H9 (cell line): Measurements from ENCODE around the gene GPD2. TPM values are rescaled to one million over a fixed set of nuclear protein-coding genes. Genes with fewer than 3 reads are reported as not detected.

ENCODE experiments used
- DNase-seq: peaks from one replicate; pipeline ENCODE4 v3.0.0-alpha.2; 2017
- H2AFZ ChIP-seq: one replicate; pipeline ENCODE4 v1.6.1; 2013; ENCODE audit warnings: mild to moderate bottlenecking, low read length, control low read depth, moderate library complexity
- H2AK5ac ChIP-seq: 2 replicates; pipeline ENCODE4 v1.6.1; 2013; ENCODE audit warnings: low read length, control low read depth, mixed read lengths; ENCODE audit not compliant: insufficient read length
- H2BK120ac ChIP-seq: one replicate; pipeline ENCODE4 v1.6.1; 2013; ENCODE audit warnings: low read depth, mild to moderate bottlenecking, low read length, control low read depth, inconsistent platforms; ENCODE audit not compliant: poor library complexity, severe bottlenecking
- H2BK12ac ChIP-seq: 2 replicates; pipeline ENCODE4 v1.6.1; 2013; ENCODE audit warnings: low read length, control low read depth, mixed read lengths, low read depth; ENCODE audit not compliant: insufficient read length
- H2BK15ac ChIP-seq: 2 replicates; pipeline ENCODE4 v1.6.1; 2013; ENCODE audit warnings: low read depth, low read length, control low read depth
- H2BK20ac ChIP-seq: one replicate; pipeline ENCODE4 v1.6.1; 2013; ENCODE audit warnings: low read depth, mild to moderate bottlenecking, low read length, control low read depth, inconsistent platforms; ENCODE audit not compliant: poor library complexity, severe bottlenecking
- H2BK5ac ChIP-seq: 2 replicates; pipeline ENCODE4 v1.6.1; 2013; ENCODE audit warnings: low read length, control low read depth, mixed read lengths; ENCODE audit not compliant: insufficient read length
- H3K14ac ChIP-seq: 2 replicates; pipeline ENCODE4 v1.6.1; 2013; ENCODE audit warnings: low read length, control low read depth; ENCODE audit not compliant: insufficient read depth
- H3K18ac ChIP-seq: 2 replicates; pipeline ENCODE4 v1.6.1; 2013; ENCODE audit warnings: low read depth, mild to moderate bottlenecking, mixed read lengths, low read length, control low read depth; ENCODE audit not compliant: insufficient read length
- H3K23ac ChIP-seq: 2 replicates; pipeline ENCODE4 v1.6.1; 2013; ENCODE audit warnings: low read length, control low read depth, mixed read lengths, low read depth; ENCODE audit not compliant: insufficient read length
- H3K23me2 ChIP-seq: 2 replicates; pipeline ENCODE4 v1.6.1; 2013; ENCODE audit warnings: low read depth, mild to moderate bottlenecking, mixed read lengths, low read length, control low read depth; ENCODE audit not compliant: insufficient read length, poor library complexity, severe bottlenecking
- H3K27ac ChIP-seq: 2 replicates; pipeline ENCODE4 v1.5.1; 2013; ENCODE audit warnings: low read length, control low read depth, mixed read lengths, low read depth; ENCODE audit not compliant: insufficient read length
- H3K27me3 ChIP-seq: 2 replicates; pipeline ENCODE4 v1.6.1; 2013; ENCODE audit warnings: low read length, control low read depth, inconsistent platforms; ENCODE audit not compliant: insufficient read depth
- H3K4ac ChIP-seq: 2 replicates; pipeline ENCODE4 v1.6.1; 2013; ENCODE audit warnings: low read depth, mild to moderate bottlenecking, control low read depth, inconsistent platforms, low read length, moderate library complexity
- H3K4me1 ChIP-seq: 2 replicates; pipeline ENCODE4 v1.6.1; 2013; ENCODE audit warnings: low read length, control low read depth, inconsistent platforms; ENCODE audit not compliant: insufficient read depth
- H3K4me2 ChIP-seq: 2 replicates; pipeline ENCODE4 v1.6.1; 2013; ENCODE audit warnings: low read length, control low read depth, mixed read lengths; ENCODE audit not compliant: insufficient read length, insufficient read depth
- H3K56ac ChIP-seq: 2 replicates; pipeline ENCODE4 v1.6.1; 2013; ENCODE audit warnings: low read depth, mild to moderate bottlenecking, mixed read lengths, low read length, control low read depth; ENCODE audit not compliant: insufficient read length
- H3K79me1 ChIP-seq: 2 replicates; pipeline ENCODE4 v1.6.1; 2013; ENCODE audit warnings: low read depth, mild to moderate bottlenecking, moderate library complexity, low read length, control low read depth, inconsistent platforms; ENCODE audit not compliant: insufficient read depth, poor library complexity, severe bottlenecking
- H3K79me2 ChIP-seq: 2 replicates; pipeline ENCODE4 v1.6.1; 2013; ENCODE audit warnings: low read length, control low read depth, inconsistent platforms; ENCODE audit not compliant: insufficient read depth
- H3K9ac ChIP-seq: 2 replicates; pipeline ENCODE4 v1.6.1; 2013; ENCODE audit warnings: low read length, control low read depth, mixed read lengths; ENCODE audit not compliant: insufficient read length; ENCODE audit errors: extremely low read depth
- H3K9me3 ChIP-seq: one replicate; pipeline ENCODE4 v1.6.1; 2013; ENCODE audit warnings: low read depth, low read length, inconsistent platforms; ENCODE audit not compliant: control insufficient read depth
- H3T11ph ChIP-seq: one replicate; pipeline ENCODE4 v1.6.1; 2013; ENCODE audit warnings: mild to moderate bottlenecking, low read length, control low read depth, inconsistent platforms
- H4K20me1 ChIP-seq: one replicate; pipeline ENCODE4 v1.6.1; 2013; ENCODE audit not compliant: control insufficient read depth, insufficient read length, insufficient read depth
- H4K5ac ChIP-seq: 2 replicates; pipeline ENCODE4 v1.6.1; 2013; ENCODE audit warnings: low read depth, mild to moderate bottlenecking, mixed read lengths, low read length, control low read depth; ENCODE audit not compliant: insufficient read length
- H4K8ac ChIP-seq: replicated peaks from 2 replicates; pipeline ENCODE4 v1.6.1; 2013; ENCODE audit warnings: low read length, control low read depth, mixed read lengths, low read depth; ENCODE audit not compliant: insufficient read length
- H4K91ac ChIP-seq: 2 replicates; pipeline ENCODE4 v1.6.1; 2013; ENCODE audit warnings: low read depth, mild to moderate bottlenecking, moderate library complexity, mixed read lengths, low read length, control low read depth; ENCODE audit not compliant: insufficient read length
- H3K27ac Mint-ChIP-seq, 3 experiments: 2 replicates in 2 of 3; 3 replicates in 1 of 3; pipeline ENCODE4 v1.8.0; 2020 to 2021; ENCODE audit warnings: mixed read lengths in 3 of 3, mild to moderate bottlenecking in 1 of 3, moderate library complexity in 1 of 3
- H3K27me3 Mint-ChIP-seq: 2 replicates; pipeline ENCODE4 v1.8.0; 2021; ENCODE audit warnings: low read depth, mild to moderate bottlenecking, moderate library complexity, mixed read lengths
- H3K36me3 Mint-ChIP-seq, 3 experiments: 2 replicates in 2 of 3; 3 replicates in 1 of 3; pipeline ENCODE4 v1.8.0; 2020 to 2021; ENCODE audit warnings: low read depth in 3 of 3, mixed read lengths in 3 of 3; ENCODE audit not compliant: insufficient read depth in 1 of 3
- H3K4me1 Mint-ChIP-seq, 2 experiments: 2 replicates each; pipeline ENCODE4 v1.8.0; 2020; ENCODE audit warnings: mixed read lengths in 2 of 2
- H3K4me3 Mint-ChIP-seq, 2 experiments: 2 replicates in 1 of 2; 3 replicates in 1 of 2; pipeline ENCODE4 v1.8.0; 2020 to 2021; ENCODE audit warnings: mild to moderate bottlenecking in 2 of 2, mixed read lengths in 2 of 2, moderate library complexity in 1 of 2
- H3K9me3 Mint-ChIP-seq, 2 experiments: 2 replicates in 1 of 2; 3 replicates in 1 of 2; pipeline ENCODE4 v1.8.0; 2020; ENCODE audit warnings: mild to moderate bottlenecking in 2 of 2, mixed read lengths in 2 of 2, moderate library complexity in 1 of 2
- WGBS: extraction: QIAGEN DNeasy Blood & Tissue Kit; methylation state at CpG from one replicate; pipeline ENCODE4 v1.1.7; 2013; ENCODE audit warnings: missing lambda C conversion rate, low lambda C conversion rate, mixed read lengths; ENCODE audit not compliant: insufficient read length; ENCODE audit errors: extremely low coverage; 5-methylcytosine and 5-hydroxymethylcytosine counted together
- total RNA-seq: library from RNA; stranded (reverse); gene quantifications from 2 replicates; pipeline ENCODE4 v1.2.1, GENCODE V29; 2021
- TF ChIP-seq, protein P1 (sequence below): fragments of 200-600 bp; sonication (generic); conservative IDR thresholded peaks from 3 replicates; pipeline ENCODE4 v1.8.0; 2021; ENCODE audit warnings: antibody characterized with exemption, mild to moderate bottlenecking

Gene GPD2
- total RNA-seq, 1 experiment from 2014 or later = 46.0 TPM

- no peaks in the 10 kb centered on the region for H3K27me3 ChIP-seq
- no peak overlapping the region for H2BK120ac ChIP-seq
- H3K23ac ChIP-seq = no peak overlapping the region
- H4K8ac ChIP-seq = no peak overlapping the region
- no peak overlapping the region for H3K56ac ChIP-seq
- no peak overlapping the region for H3K18ac ChIP-seq
- no peak overlapping the region for H4K5ac ChIP-seq
- no peaks in the 10 kb centered on the region for H3K79me2 ChIP-seq
- WGBS = no CpG with 5 or more reads among the region's 3 CpGs
- no peak overlapping the region for H3K27ac ChIP-seq
- TF ChIP-seq, protein P1, sequence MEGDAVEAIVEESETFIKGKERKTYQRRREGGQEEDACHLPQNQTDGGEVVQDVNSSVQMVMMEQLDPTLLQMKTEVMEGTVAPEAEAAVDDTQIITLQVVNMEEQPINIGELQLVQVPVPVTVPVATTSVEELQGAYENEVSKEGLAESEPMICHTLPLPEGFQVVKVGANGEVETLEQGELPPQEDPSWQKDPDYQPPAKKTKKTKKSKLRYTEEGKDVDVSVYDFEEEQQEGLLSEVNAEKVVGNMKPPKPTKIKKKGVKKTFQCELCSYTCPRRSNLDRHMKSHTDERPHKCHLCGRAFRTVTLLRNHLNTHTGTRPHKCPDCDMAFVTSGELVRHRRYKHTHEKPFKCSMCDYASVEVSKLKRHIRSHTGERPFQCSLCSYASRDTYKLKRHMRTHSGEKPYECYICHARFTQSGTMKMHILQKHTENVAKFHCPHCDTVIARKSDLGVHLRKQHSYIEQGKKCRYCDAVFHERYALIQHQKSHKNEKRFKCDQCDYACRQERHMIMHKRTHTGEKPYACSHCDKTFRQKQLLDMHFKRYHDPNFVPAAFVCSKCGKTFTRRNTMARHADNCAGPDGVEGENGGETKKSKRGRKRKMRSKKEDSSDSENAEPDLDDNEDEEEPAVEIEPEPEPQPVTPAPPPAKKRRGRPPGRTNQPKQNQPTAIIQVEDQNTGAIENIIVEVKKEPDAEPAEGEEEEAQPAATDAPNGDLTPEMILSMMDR = no peak
- H2BK20ac ChIP-seq = no peak overlapping the region
- H3K4me2 ChIP-seq = no peak overlapping the region
- no peak overlapping the region for H2AK5ac ChIP-seq
- H4K20me1 ChIP-seq = no peaks in the 10 kb centered on the region
- H2BK12ac ChIP-seq = no peak overlapping the region
- H2AFZ ChIP-seq = no peak overlapping the region
- Mint-ChIP-seq H3K27me3 (peaks cover 2% of the 10 kb centered on the region; the same call in 1 of the 2 replicates), H3K4me3 (no peak overlapping the region), H3K27ac (no peak overlapping the region), H3K9me3 (peaks cover 0 to 3% of the 10 kb centered on the region in 2 experiments; a peak in 2 of 5 replicates), H3K4me1 (peaks cover 10 to 18% of the 10 kb centered on the region in 2 experiments), H3K36me3 (peaks cover 0 to 4% (median 0%) of the 10 kb centered on the region in 3 experiments; a peak in 1 of 7 replicates)
- H3K79me1 ChIP-seq = no peaks in the 10 kb centered on the region
- H3T11ph ChIP-seq = no peak overlapping the region
- H3K9ac ChIP-seq = no peak overlapping the region
- H3K23me2 ChIP-seq = peaks cover 2% of the 10 kb centered on the region
- H3K4me1 ChIP-seq = no peaks in the 10 kb centered on the region
- no peak overlapping the region for H2BK5ac ChIP-seq
- no peak overlapping the region for H4K91ac ChIP-seq
- no peaks in the 10 kb centered on the region for H3K9me3 ChIP-seq
- no peak overlapping the region for H3K4ac ChIP-seq
- no peak overlapping the region for H3K14ac ChIP-seq
- no peak for DNase-seq
- no peak overlapping the region for H2BK15ac ChIP-seq
Observed at GRCh38 chr2:156405586-156405985, 30.6 kb upstream of the GPD2 start.
